ENCODE measurements around the gene P4HA3.

- TF ChIP-seq, protein P1, sequence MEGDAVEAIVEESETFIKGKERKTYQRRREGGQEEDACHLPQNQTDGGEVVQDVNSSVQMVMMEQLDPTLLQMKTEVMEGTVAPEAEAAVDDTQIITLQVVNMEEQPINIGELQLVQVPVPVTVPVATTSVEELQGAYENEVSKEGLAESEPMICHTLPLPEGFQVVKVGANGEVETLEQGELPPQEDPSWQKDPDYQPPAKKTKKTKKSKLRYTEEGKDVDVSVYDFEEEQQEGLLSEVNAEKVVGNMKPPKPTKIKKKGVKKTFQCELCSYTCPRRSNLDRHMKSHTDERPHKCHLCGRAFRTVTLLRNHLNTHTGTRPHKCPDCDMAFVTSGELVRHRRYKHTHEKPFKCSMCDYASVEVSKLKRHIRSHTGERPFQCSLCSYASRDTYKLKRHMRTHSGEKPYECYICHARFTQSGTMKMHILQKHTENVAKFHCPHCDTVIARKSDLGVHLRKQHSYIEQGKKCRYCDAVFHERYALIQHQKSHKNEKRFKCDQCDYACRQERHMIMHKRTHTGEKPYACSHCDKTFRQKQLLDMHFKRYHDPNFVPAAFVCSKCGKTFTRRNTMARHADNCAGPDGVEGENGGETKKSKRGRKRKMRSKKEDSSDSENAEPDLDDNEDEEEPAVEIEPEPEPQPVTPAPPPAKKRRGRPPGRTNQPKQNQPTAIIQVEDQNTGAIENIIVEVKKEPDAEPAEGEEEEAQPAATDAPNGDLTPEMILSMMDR (IDR thresholded peaks at IDR 0.05), result no peak
- TF ChIP-seq EP300 (IDR thresholded peaks at IDR 0.05), result no peak
- no peak for TF ChIP-seq POLR2A (IDR thresholded peaks at IDR 0.05)
These were observed 30.5 kb upstream of the P4HA3 start for GRCh38 chr11:74341921-74342320.
